Neural crest cell (in vitro differentiated cells): Measurements from ENCODE around the gene TP63. TPM values are rescaled to one million over a fixed set of nuclear protein-coding genes. Genes with fewer than 3 reads are reported as not detected.

Experiments
- DNase-seq: peaks from one replicate; pipeline ENCODE4 v3.0.0; 2021; ENCODE audit warnings: low read depth, mixed read lengths, low spot score
- H3K27ac Mint-ChIP-seq: one replicate; pipeline ENCODE4 v1.8.0; 2021; ENCODE audit warnings: mild to moderate bottlenecking, mixed read lengths; ENCODE audit not compliant: unreplicated experiment
- H3K27me3 Mint-ChIP-seq: 2 replicates; pipeline ENCODE4 v1.8.0; 2021; ENCODE audit warnings: low read depth, mild to moderate bottlenecking, mixed read lengths
- H3K36me3 Mint-ChIP-seq: 2 replicates; pipeline ENCODE4 v1.8.0; 2021; ENCODE audit warnings: low read depth, mild to moderate bottlenecking, mixed read lengths
- H3K4me1 Mint-ChIP-seq: 2 replicates; pipeline ENCODE4 v1.8.0; 2021; ENCODE audit warnings: mixed read lengths
- H3K4me3 Mint-ChIP-seq: one replicate; pipeline ENCODE4 v1.8.0; 2021; ENCODE audit warnings: mild to moderate bottlenecking, mixed read lengths
- H3K9me3 Mint-ChIP-seq: 2 replicates; pipeline ENCODE4 v1.8.0; 2021; ENCODE audit warnings: mixed read lengths
- total RNA-seq: library from RNA; stranded (reverse); gene quantifications from 2 replicates; pipeline ENCODE4 v1.2.1, GENCODE V29; 2021
- TF ChIP-seq, protein P1 (sequence below): fragments of 200-600 bp; sonication (generic); conservative IDR thresholded peaks from 2 replicates; pipeline ENCODE4 v1.5.0; 2021; ENCODE audit warnings: antibody characterized with exemption, mild to moderate bottlenecking

TP63 gene
- total RNA-seq, 1 donor from 2014 or later = 0.21 TPM

DNA sequence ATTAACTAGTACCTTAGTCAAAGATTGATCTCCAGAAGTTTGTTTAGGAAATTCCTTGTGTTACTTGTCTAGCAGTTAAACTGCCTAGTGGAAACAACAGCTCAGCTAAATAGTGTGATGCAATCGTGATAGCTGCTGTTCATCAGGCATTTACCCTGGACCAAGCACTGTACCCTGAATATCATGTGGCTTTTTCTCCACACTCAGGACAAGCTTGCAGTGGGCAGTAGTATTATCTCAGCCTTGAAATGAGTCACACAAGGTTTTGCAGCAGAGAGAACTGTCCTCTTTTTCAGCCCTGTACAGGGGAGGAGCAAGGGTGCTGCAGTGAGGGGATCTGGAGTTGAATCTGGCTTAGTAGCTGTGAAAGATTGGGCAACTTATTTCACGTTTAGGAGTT, 208.4 kb downstream of the TP63 start:
- no peaks in the 10 kb centered on the region for H3K4me1 Mint-ChIP-seq

DNA sequence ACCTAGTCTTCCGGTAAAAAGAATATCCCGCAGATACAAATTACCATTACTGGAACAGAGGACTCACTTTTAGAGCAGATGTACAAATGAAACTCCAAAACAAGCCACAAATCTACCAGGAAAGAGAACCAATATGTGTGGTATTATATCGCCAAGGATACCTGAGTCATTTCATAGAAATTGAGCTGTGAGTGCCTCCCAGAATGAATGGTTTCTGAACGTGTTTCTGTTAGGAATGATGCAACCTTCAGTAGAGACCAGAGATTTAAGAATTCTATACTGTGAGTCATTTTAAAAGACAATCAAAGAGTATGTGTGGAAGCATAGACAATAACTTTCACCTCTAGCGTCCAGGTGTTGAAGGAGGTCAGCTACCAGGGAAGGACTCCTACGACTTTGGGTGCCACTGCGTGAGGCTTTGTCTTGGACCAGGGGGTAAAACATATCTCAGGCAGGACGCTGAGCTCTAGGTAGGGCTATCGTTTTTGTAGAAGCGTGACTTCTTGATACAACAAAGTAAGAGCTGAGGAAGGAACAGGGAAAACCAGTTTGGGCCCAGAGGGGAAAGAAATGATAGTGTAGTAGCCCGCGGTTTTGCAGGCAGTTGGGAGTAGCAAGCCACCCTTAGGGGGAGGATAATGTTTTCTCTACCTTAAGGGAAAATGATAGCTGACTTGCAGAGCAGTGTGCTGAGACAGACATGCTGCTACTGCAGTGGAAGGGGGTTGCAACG, 210.4 kb downstream of the TP63 start:
- H3K27ac Mint-ChIP-seq = no peak overlapping the region
- TF ChIP-seq, protein P1, sequence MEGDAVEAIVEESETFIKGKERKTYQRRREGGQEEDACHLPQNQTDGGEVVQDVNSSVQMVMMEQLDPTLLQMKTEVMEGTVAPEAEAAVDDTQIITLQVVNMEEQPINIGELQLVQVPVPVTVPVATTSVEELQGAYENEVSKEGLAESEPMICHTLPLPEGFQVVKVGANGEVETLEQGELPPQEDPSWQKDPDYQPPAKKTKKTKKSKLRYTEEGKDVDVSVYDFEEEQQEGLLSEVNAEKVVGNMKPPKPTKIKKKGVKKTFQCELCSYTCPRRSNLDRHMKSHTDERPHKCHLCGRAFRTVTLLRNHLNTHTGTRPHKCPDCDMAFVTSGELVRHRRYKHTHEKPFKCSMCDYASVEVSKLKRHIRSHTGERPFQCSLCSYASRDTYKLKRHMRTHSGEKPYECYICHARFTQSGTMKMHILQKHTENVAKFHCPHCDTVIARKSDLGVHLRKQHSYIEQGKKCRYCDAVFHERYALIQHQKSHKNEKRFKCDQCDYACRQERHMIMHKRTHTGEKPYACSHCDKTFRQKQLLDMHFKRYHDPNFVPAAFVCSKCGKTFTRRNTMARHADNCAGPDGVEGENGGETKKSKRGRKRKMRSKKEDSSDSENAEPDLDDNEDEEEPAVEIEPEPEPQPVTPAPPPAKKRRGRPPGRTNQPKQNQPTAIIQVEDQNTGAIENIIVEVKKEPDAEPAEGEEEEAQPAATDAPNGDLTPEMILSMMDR = no peak
- H3K4me3 Mint-ChIP-seq = no peak overlapping the region
- H3K27me3 Mint-ChIP-seq = peaks cover 2% of the 10 kb centered on the region
- H3K9me3 Mint-ChIP-seq = no peaks in the 10 kb centered on the region
- no peak for DNase-seq
- no peaks in the 10 kb centered on the region for H3K4me1 Mint-ChIP-seq
- H3K36me3 Mint-ChIP-seq = no peaks in the 10 kb centered on the region

More for the DNA sequence above, 208.4 kb downstream of the TP63 start:
- Mint-ChIP-seq H3K36me3 (no peaks in the 10 kb centered on the region), H3K9me3 (no peaks in the 10 kb centered on the region), H3K4me3 (no peak overlapping the region), H3K27me3 (peaks cover 11% of the 10 kb centered on the region), H3K27ac (no peak overlapping the region)
- TF ChIP-seq, protein P1 = no peak
- no peak for DNase-seq

DNA sequence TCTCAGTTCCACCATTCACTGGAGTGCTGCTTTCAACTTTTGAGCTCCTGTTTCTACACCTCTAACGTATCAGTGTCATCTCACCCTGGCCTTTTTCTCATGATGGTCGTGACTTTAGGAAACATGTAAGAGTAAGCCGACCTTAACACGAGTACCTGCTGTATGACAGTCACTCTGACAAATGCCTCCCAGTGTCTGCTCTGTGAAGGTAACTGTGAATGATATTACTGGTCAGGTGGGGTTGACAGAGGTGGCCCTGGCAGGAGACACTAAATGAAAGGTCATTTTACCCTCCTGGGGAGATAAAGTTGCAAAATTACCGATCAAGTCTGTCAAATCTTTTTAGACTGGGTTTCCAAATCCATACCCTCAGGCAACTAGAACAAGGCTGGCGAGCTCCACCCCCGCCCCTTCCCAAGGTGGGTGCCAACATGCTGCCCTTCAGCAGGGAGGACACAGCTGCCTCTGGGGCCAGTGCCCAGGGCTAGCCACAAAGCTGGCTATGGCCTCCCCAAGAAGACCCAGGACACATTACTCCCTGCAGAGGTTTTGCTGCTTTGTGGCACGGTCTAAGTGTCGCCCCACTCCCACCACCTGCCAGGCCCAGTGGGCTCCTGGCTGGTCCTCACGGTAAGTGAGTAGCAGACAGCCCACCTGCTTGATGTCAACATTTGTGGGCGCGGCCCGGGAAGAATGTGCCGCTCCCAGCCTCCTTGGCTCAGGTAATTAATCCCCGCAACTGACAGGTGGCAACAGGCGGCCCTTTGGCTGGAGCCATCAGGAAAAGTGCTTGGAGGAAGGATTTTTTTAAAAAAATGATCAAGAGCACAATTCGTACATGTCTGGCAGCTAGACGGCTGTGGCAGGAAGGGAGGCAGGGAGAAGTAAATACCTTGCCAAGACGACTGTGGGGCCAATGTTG, 211.8 kb downstream of the TP63 start:
- no peak overlapping the region for H3K4me3 Mint-ChIP-seq
- no peak for DNase-seq
- peaks cover 2% of the 10 kb centered on the region for H3K27me3 Mint-ChIP-seq
- H3K4me1 Mint-ChIP-seq = no peaks in the 10 kb centered on the region
- H3K36me3 Mint-ChIP-seq = no peaks in the 10 kb centered on the region
- TF ChIP-seq, protein P1 = no peak
- H3K27ac Mint-ChIP-seq = no peak overlapping the region
- H3K9me3 Mint-ChIP-seq = no peaks in the 10 kb centered on the region

DNA sequence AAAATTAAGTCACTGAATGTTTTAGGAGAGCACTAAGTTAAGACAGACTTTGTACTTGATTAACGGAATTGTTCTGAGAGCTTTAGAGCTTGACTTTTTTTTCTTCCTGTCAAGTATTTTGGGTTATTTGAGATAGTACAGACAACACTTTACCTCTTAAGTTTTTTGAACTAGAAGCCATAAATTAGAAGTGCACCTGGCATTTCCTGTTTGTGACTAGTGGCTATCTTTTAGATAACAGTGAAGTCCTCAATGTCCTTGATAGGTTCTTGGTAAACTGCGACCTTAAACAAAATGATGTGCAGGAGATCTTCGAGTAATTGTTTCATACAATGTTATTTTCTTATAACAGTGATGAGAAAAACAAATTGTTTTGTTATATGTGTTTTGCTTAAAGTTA, 213.9 kb downstream of the TP63 start:
- TF ChIP-seq, protein P1 = no peak
- Mint-ChIP-seq H3K36me3 (no peaks in the 10 kb centered on the region), H3K4me3 (no peak overlapping the region), H3K27ac (no peak overlapping the region), H3K27me3 (no peaks in the 10 kb centered on the region), H3K9me3 (no peaks in the 10 kb centered on the region), H3K4me1 (no peaks in the 10 kb centered on the region)
- DNase-seq = no peak

DNA sequence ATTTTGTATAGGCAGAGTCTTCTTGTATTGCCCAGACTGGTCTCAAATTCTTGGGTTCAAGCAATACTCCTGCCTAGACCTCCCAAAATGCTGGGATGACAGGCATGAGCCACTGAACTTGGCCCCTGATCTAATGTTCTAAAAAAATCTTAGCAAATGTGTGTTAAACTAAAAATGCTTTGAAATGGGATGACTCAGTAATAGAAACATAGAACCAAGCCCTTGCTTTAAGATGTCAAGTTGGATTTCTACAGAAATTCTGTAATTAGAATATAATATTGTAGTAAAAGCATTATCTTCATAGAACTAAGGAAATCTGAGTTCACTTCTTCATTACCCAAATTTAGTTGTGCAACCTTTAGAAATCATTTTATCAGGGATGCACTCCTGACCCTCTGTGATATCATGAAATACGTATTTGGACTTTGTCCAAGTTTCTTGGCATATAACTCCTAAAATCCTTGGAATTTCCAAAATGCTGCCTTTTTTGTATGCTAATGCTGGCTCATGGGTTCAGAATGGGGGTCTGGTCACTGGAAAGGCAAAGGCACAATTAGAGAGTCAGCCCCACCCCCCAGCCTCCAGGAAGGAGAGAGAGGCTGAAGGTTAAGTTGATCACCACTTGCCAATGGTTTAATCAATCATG, 217.3 kb downstream of the TP63 start:
- TF ChIP-seq, protein P1 = no peak
- H3K9me3 Mint-ChIP-seq = no peaks in the 10 kb centered on the region
- H3K27ac Mint-ChIP-seq = no peak overlapping the region
- no peaks in the 10 kb centered on the region for H3K36me3 Mint-ChIP-seq
- no peaks in the 10 kb centered on the region for H3K4me1 Mint-ChIP-seq
- no peak for DNase-seq
- H3K27me3 Mint-ChIP-seq = no peaks in the 10 kb centered on the region
- no peak overlapping the region for H3K4me3 Mint-ChIP-seq
